ENCODE results near the gene TRAPPC11.

- no peak for TF ChIP-seq CTCF (IDR thresholded peaks at IDR 0.05; ENCODE audit: low read depth, low read length, missing input control)
- TF ChIP-seq FOXA2 (IDR thresholded peaks at IDR 0.05) = no peak
- TF ChIP-seq HNF4A (conservative IDR thresholded peaks at IDR 0.05) = no peak
- TF ChIP-seq REST (IDR thresholded peaks at IDR 0.05) = no peak
- no peak for TF ChIP-seq YY1 (IDR thresholded peaks at IDR 0.05)
- TF ChIP-seq JUND (IDR thresholded peaks at IDR 0.05) = no peak
- no peak for TF ChIP-seq RAD21 (IDR thresholded peaks at IDR 0.05)
- TF ChIP-seq MAX (IDR thresholded peaks at IDR 0.05) = no peak
- no peak for TF ChIP-seq TAF1 (conservative IDR thresholded peaks at IDR 0.05)
- no peak for TF ChIP-seq RXRA (IDR thresholded peaks at IDR 0.05)
- TF ChIP-seq EGR1 (IDR thresholded peaks at IDR 0.05; ENCODE audit: low read depth in 2 of 2) = no peak
- no peak for TF ChIP-seq NR2F2 (IDR thresholded peaks at IDR 0.05)
- TF ChIP-seq HNF4G (IDR thresholded peaks at IDR 0.05) = no peak
These were observed 764 bp downstream of the TRAPPC11 start for GRCh38 chr4:183659872-183660242.

Data from liver (tissue), 3 donors.